ENCODE results near the gene TPPP. TPM values are rescaled to one million over a fixed set of nuclear protein-coding genes. Genes with fewer than 3 reads are reported as not detected.

TPPP gene
- polyA plus RNA-seq, 2 of the 4 experiments (the other 2 are of a cell fraction), result 1.0 to 1.4 TPM

DNA sequence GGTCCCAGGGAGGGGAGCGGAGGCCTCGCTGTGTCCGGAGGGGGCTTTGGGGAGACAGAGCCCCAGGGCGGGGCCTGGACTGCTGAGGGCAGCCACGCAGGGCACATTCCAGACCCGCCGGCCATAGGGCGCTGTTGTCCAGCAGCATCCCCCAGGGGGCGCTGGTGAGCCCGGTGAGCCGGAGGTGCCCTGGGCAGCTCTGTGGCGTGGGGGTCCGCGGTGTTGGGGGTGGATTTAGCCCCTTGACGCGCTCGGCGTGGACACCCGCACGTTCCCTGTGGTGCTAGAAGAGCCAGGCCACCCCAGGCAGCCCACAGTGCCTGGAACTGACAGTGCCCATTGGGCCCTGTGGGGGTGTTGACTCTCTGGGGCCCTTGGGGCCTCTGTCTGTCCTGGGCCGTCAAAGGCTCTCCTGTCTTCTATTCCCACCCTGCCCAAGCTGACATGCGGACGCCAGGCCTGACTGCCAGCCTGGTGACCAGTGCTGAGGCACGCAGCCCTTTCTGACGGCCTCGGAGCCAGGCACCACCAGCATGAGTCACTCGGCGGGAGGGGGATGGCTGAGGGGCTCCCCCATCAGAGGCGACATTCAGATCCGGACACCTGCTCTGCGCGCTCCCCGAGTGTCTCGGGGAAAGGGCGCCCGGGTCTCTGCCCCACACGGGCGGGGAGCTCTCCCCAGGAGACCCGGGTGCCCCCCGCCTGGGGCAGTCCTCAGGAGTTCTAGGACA, 23.9 kb downstream of the TPPP start:
- Histone ChIP-seq H3K9me3 (no peaks in the 10 kb centered on the region), H3K4me2 (peak overlapping the region; percentile 21; the same call in 1 of the 3 replicates), H3K27ac (peak overlapping the region; percentile 31 to 56; a peak in 4 of 6 replicates), H3K4me3 (no peak overlapping the region), H3K4me1 (peaks cover 43% of the 10 kb centered on the region)
- no peak for FAIRE-seq
- ATAC-seq, result peak in 1 of 2 experiments; percentile 53; a peak in 3 of 6 replicates
- POLR2A ChIA-PET, result no interaction called here
- DNase-seq (ENCODE audit: low read depth in 1 of 2, low spot score in 1 of 2), result no peak
- 26% methylated on average over 19 of the region's 40 CpGs for WGBS (ENCODE audit: missing lambda C conversion rate)
- CTCF ChIA-PET, result interaction anchor here (0.6 to 7.0 kb wide), 28 partner anchors 10 to 506 kb away, joined by 3 to 87 read pairs (median 4); partner anchors contain the start of genes BRD9 and TRIP13
- TF ChIP-seq ZNF302 (CRISPR knock-in tag; IDR thresholded peaks at IDR 0.05), result no peak
- peak; percentile 20 to 29; a peak in 3 of 5 replicates for TF ChIP-seq RAD21 (conservative IDR thresholded peaks at IDR 0.05 in 1 of 2, IDR thresholded peaks at IDR 0.05 in 1 of 2)
- TF ChIP-seq SMC3 (IDR thresholded peaks at IDR 0.05), result peak; percentile 56; the same call in 2 of the 3 replicates
- no peak for TF ChIP-seq FOSL2 (IDR thresholded peaks at IDR 0.05)
- peak; percentile 73 for TF ChIP-seq FOSL2 (CRISPR knock-in tag; IDR thresholded peaks at IDR 0.05)
- TF ChIP-seq, protein P1, sequence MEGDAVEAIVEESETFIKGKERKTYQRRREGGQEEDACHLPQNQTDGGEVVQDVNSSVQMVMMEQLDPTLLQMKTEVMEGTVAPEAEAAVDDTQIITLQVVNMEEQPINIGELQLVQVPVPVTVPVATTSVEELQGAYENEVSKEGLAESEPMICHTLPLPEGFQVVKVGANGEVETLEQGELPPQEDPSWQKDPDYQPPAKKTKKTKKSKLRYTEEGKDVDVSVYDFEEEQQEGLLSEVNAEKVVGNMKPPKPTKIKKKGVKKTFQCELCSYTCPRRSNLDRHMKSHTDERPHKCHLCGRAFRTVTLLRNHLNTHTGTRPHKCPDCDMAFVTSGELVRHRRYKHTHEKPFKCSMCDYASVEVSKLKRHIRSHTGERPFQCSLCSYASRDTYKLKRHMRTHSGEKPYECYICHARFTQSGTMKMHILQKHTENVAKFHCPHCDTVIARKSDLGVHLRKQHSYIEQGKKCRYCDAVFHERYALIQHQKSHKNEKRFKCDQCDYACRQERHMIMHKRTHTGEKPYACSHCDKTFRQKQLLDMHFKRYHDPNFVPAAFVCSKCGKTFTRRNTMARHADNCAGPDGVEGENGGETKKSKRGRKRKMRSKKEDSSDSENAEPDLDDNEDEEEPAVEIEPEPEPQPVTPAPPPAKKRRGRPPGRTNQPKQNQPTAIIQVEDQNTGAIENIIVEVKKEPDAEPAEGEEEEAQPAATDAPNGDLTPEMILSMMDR (IDR thresholded peaks at IDR 0.05), result peak; percentile 69

DNA sequence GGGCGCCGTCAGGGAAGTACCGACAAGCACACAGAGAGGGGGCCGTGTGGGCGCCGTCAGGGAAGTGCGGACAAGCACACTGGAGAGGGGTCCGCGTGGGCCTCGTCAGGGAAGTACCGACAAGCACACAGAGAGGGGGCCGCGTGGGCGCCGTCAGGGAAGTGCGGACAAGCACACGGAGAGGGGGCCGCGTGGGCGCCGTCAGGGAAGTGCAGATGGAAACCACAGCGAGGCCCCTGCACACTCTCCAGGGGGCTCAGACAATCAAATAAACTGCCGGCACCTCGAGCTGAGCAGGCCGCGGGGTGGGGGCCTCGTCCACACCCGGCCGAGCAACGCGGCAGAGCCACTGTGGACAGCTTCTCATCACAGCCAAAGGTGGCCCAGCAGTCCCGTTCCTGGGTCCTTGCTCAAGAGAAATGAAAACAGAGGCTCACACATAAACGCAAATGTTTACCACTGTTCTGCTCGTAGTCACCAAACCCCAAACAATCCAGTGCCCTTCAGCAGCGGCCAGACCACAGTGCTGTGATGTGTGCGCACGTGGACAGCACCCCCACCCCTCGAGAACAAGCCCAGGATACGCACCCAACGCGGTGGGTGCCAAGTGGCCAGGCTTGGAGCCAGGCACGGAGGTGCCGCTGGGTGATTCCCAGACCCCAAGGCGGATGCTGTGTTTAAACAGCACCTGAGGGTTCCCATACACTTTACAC, 24.7 kb downstream of the TPPP start:
- Histone ChIP-seq H3K9me3 (no peaks in the 10 kb centered on the region), H3K27ac (peak overlapping the region in 1 of 2 experiments; percentile 56; a peak in 1 of 6 replicates), H3K4me3 (no peak overlapping the region), H3K4me1 (peaks cover 35% of the 10 kb centered on the region), H3K4me2 (no peak overlapping the region)
- CTCF ChIA-PET, result interaction anchor here (0.6 to 7.0 kb wide), 17 partner anchors 10 to 499 kb away, joined by 3 to 87 read pairs (median 5); partner anchors contain the start of genes BRD9 and TRIP13
- no peak for ATAC-seq
- FAIRE-seq, result no peak
- POLR2A ChIA-PET, result no interaction called here
- TF ChIP-seq ZFP36 (IDR thresholded peaks at IDR 0.05; ENCODE audit: borderline replicate concordance, partially characterized antibody), result no peak
- no peak for TF ChIP-seq HOXB5 (CRISPR knock-in tag; IDR thresholded peaks at IDR 0.05)
- TF ChIP-seq NPAS2 (CRISPR knock-in tag; IDR thresholded peaks at IDR 0.05; ENCODE audit: borderline replicate concordance), result no peak
- no peak for TF ChIP-seq CHD2 (IDR thresholded peaks at IDR 0.05; ENCODE audit: low read length, partially characterized antibody)
- no peak for TF ChIP-seq SMC3 (IDR thresholded peaks at IDR 0.05)
- no peak for DNase-seq (ENCODE audit: low read depth in 1 of 2, low spot score in 1 of 2)
- 86% methylated on average over 37 of the region's 44 CpGs for WGBS (ENCODE audit: missing lambda C conversion rate)

DNA sequence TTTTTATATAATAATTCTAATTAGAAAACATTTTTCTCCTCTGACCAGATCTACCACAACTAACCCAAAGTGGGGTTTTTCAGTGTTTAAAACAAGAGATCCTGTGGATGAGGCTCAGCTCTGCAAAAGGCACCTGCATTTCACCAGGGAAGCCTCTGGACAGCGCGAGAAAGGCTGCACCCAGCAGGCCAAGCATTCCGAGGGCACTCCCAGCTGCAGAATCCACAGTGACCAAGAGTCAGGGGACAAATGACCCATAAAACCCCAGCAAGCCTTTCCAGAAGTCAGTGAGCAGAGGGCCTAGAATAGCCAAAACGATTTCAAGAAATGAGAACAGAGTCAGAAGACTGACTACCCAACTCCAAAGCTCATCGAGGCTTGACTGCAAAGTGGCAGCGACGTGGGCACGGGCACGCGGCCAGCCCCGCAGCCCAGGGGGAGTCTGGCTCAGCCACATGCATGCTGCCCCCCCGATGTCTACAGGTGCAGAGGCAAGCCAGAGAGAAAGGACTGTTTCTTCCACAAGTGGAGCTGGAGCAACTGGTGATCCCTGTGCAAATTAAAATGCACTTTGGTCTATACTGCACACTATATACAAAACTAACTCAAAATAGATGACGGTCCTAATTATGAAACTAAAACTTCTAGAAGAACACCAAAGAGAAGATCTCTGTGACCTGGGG, 26.2 kb downstream of the TPPP start:
- Histone ChIP-seq H3K4me1 (peaks cover 21% of the 10 kb centered on the region), H3K4me2 (no peak overlapping the region), H3K27ac (no peak overlapping the region), H3K4me3 (no peak overlapping the region), H3K9me3 (no peaks in the 10 kb centered on the region)
- ChIA-PET POLR2A (no interaction called here), CTCF (interaction anchor here (0.5 to 2.1 kb wide), 7 partner anchors 11 to 507 kb away, joined by 3 to 5 read pairs (median 3); no protein-coding TSS in a partner anchor)
- no peak for DNase-seq (ENCODE audit: low read depth in 1 of 2, low spot score in 1 of 2)
- no peak for FAIRE-seq
- WGBS (ENCODE audit: missing lambda C conversion rate), result 84% methylated on average over 13 of the region's 13 CpGs
- ATAC-seq, result no peak
- TF ChIP-seq, protein P2, sequence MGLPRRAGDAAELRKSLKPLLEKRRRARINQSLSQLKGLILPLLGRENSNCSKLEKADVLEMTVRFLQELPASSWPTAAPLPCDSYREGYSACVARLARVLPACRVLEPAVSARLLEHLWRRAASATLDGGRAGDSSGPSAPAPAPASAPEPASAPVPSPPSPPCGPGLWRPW (IDR thresholded peaks at IDR 0.05), result no peak
- no peak for TF ChIP-seq GATA3 (IDR thresholded peaks at IDR 0.05; ENCODE audit: borderline replicate concordance)
- TF ChIP-seq FOSL2 (IDR thresholded peaks at IDR 0.05), result no peak
- TF ChIP-seq FOSL2 (CRISPR knock-in tag; IDR thresholded peaks at IDR 0.05), result no peak
- TF ChIP-seq NPAS2 (CRISPR knock-in tag; IDR thresholded peaks at IDR 0.05; ENCODE audit: borderline replicate concordance), result no peak
- no peak for TF ChIP-seq SREBF2 (IDR thresholded peaks at IDR 0.05)
- TF ChIP-seq FOXS1 (CRISPR knock-in tag; IDR thresholded peaks at IDR 0.05), result no peak
- no peak for TF ChIP-seq JUN (IDR thresholded peaks at IDR 0.05)
- TF ChIP-seq JUNB (IDR thresholded peaks at IDR 0.05), result no peak
- TF ChIP-seq RFX5 (IDR thresholded peaks at IDR 0.05), result no peak
- TF ChIP-seq, protein P3, sequence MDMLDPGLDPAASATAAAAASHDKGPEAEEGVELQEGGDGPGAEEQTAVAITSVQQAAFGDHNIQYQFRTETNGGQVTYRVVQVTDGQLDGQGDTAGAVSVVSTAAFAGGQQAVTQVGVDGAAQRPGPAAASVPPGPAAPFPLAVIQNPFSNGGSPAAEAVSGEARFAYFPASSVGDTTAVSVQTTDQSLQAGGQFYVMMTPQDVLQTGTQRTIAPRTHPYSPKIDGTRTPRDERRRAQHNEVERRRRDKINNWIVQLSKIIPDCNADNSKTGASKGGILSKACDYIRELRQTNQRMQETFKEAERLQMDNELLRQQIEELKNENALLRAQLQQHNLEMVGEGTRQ (IDR thresholded peaks at IDR 0.05), result no peak
- no peak for TF ChIP-seq HDAC2 (IDR thresholded peaks at IDR 0.05)
- TF ChIP-seq NFE2L2 (conservative IDR thresholded peaks at IDR 0.05; ENCODE audit: low read length), result no peak
- no peak for TF ChIP-seq HOXB5 (CRISPR knock-in tag; IDR thresholded peaks at IDR 0.05)
- TF ChIP-seq, protein P4, sequence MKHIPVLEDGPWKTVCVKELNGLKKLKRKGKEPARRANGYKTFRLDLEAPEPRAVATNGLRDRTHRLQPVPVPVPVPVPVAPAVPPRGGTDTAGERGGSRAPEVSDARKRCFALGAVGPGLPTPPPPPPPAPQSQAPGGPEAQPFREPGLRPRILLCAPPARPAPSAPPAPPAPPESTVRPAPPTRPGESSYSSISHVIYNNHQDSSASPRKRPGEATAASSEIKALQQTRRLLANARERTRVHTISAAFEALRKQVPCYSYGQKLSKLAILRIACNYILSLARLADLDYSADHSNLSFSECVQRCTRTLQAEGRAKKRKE (CRISPR knock-in tag; IDR thresholded peaks at IDR 0.05; ENCODE audit: low read depth), result no peak
